Fibroblast of the aortic adventitia (primary cell): ENCODE data around the gene IL19. TPM values are rescaled to one million over a fixed set of nuclear protein-coding genes. Genes with fewer than 3 reads are reported as not detected.

Source experiments
- DNase-seq: peaks from one replicate; pipeline ENCODE4 v3.0.0-alpha.2; 2010; ENCODE audit warnings: low read depth
- H3K4me3 ChIP-seq: 2 replicates; pipeline ENCODE4 v1.5.1; 2011; ENCODE audit warnings: low read depth, mild to moderate bottlenecking, control low read depth, low read length, moderate library complexity
- total RNA-seq: library from RNA; depleted of rRNA; stranded (reverse); fragments of >200 nt; gene quantifications from 2 replicates; pipeline ENCODE4 v1.2.3, GENCODE V29; 2012; ENCODE audit warnings: low replicate concordance
- TF ChIP-seq, protein P1 (sequence below): IDR thresholded peaks from 2 replicates; pipeline ENCODE4 v1.5.1; 2011; ENCODE audit warnings: mild to moderate bottlenecking, low read length, control low read depth, inconsistent platforms; ENCODE audit not compliant: insufficient read depth

IL19 gene
- total RNA-seq, 1 donor = not detected

DNA sequence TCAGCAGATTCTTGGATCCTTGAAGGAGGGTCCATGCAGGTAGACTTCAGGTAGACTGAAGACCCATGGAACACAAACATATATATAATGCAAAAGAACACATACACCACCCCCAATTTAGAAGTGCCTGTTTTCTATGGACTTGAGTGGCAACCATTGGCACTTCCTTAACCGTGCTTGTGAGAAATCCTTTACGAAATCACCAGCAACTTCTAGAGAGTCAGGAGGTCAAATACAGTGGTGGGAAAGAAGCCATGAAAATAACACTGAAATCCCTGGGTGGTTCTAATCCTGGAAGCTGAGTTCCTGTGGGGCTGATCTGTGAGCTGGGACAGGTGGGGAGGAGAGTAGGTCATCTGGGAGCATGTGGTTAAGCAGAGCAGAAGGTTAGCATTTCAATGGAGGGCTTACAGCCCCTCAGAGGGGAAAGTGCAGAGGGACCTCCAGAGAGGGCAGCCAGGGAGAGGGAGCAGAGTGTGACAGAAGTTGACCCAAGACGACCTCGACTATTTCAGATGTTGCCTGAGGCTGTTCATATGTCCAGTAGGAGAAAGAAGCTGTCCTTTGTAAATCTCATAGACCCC, 14.7 kb downstream of the IL19 start:
- TF ChIP-seq, protein P1, sequence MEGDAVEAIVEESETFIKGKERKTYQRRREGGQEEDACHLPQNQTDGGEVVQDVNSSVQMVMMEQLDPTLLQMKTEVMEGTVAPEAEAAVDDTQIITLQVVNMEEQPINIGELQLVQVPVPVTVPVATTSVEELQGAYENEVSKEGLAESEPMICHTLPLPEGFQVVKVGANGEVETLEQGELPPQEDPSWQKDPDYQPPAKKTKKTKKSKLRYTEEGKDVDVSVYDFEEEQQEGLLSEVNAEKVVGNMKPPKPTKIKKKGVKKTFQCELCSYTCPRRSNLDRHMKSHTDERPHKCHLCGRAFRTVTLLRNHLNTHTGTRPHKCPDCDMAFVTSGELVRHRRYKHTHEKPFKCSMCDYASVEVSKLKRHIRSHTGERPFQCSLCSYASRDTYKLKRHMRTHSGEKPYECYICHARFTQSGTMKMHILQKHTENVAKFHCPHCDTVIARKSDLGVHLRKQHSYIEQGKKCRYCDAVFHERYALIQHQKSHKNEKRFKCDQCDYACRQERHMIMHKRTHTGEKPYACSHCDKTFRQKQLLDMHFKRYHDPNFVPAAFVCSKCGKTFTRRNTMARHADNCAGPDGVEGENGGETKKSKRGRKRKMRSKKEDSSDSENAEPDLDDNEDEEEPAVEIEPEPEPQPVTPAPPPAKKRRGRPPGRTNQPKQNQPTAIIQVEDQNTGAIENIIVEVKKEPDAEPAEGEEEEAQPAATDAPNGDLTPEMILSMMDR = no peak
- H3K4me3 ChIP-seq = no peak overlapping the region
- DNase-seq = no peak

DNA sequence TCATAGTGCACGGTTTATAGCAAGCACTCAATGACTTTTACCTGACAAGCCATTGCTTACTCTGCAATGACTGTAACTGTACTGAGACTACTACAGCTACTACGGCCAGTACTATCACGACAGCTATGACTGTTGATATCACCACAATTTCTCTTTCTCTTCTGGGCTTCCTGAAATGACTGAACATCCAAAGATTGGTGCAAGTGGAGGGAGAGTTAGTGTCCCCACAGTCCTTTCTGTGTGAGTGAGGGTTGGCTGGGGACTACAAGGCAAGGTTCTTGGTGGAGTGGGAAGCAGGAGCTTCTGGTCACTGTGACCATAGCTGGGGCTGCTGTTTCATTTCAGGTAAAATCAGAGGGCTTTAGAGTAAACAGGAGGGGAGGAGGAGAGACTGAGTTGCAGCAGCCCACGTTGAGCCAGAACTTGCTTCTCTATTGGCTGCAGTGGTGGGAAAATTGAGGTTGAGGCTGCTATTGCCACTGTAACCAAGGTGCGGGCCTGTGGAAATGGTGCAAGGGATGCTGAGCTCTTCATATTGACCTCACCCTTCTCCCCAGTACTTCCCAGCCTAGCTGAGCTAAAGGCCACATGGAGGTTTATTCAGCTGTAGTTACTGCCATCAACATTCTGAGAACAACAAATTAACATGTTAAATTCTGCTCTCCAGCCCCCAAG, 15.8 kb downstream of the IL19 start:
- no peak overlapping the region for H3K4me3 ChIP-seq
- TF ChIP-seq, protein P1 = no peak
- DNase-seq = no peak

DNA sequence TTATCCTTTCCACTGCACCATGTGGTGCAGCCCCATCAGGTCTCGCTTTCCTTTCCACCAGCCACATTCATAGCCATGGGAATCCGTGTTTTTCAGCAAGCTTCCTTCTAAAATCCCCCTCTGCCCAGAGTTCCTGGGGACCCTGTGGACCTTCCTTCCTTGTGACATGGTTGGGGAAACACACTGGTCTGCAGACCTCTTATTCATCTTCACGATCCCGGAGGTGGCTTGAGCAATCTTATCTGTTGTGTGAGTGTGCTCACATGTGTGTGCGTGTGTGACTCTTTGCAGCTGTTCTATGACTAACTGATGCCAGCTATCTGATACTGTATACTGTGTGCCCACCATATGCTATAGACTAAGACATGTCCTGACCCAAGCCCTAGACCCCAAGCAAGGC, 17.3 kb downstream of the IL19 start:
- TF ChIP-seq, protein P1 = no peak
- H3K4me3 ChIP-seq = no peak overlapping the region
- no peak for DNase-seq

DNA sequence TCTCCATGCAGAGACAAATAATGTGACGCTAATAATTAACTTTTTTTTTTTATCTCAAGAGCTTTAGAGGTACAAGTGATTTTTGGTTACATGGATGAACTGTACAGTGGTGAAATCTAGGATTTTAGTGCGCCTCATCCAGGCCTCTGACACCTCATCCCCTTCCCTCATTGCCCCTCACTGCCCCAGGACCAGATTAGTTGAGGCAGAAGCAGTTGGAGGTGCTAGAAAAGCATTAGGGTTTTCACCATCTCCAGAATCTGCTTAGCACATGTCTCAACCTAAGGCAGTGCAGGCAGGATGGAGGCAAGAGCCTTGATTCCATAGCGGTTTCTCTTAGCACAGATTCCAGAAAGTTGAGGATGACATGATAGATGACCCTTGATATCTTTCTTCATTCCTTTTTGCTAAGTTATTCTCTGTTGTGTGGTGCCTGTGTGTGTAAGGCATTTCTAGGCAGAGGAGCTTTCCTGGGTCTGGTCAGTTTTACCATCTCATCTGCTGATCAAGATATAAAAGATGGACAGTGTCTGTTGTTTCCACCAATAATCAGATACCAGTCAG, 18.0 kb downstream of the IL19 start:
- no peak overlapping the region for H3K4me3 ChIP-seq
- TF ChIP-seq, protein P1 = no peak
- DNase-seq = no peak

DNA sequence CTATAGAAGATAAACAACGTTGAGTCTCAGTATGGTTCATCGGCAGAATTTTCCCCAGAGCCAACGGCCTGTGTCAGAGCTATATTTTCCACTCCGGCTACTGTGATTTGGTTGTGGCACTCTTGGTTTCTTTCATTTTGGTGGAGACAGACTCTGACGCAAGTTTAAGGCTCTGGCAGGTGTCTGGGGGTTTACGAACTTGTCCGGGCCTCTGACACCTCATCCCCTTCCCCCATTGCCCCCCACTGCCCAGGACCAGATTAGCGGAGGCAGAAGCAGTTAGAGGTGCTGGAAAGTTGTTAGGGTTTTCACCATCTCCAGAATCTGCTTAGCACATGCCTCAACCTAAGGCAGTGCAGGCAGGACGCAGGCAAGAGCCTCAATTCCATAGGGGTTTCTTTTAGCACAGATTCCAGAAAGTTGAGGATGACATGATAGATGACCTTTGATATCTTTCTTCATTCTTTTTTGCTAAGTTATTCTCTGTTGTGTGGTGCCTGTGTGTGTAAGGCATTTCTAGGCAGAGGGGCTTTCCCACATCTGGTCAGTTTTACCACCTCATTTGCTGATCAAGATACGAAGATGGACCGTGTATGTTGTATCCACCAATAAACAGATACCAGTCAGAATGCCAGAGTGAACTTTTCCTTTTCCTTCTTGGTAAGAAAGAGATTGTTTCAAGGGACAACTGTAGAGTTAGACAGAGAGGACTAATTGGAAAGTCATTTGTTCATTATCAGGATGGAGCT, 20.1 kb downstream of the IL19 start:
- no peak for DNase-seq
- no peak overlapping the region for H3K4me3 ChIP-seq
- TF ChIP-seq, protein P1 = no peak

DNA sequence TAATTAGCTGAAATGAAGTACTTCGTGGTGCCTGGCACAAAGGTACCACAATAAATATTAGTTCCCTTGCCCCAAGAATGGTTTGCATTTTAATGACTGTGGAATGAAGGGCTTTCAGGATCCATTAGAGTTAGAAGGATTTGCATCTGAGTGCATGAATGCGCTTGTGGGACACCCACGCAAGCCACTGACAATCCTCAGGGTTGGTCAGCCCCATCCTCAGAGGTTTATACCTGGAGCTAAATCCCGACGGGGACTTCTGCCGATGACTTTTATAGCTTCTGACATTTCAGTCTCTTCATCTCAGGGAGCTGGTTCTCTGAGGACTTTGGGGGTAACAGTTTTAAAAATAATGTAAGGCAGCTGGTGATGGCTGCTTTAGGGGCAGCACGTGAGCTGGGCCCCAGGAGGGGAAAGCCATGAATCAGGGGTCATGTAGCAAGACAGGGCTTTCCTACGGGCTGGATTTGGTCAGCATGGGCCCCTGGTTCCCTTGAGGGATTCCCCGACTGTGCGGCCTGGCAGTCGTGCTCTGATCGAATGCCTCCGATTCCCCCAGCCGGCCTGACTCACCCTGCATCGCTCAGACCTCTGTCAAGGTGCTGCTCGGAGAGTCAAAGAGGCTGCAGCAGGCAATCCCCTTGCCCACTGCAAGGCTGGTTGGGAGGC, 22.5 kb downstream of the IL19 start:
- no peak for DNase-seq
- no peak overlapping the region for H3K4me3 ChIP-seq
- TF ChIP-seq, protein P1 = no peak
